H9 (cell line): Measurements from ENCODE around the gene KCNMB2. TPM values are rescaled to one million over a fixed set of nuclear protein-coding genes. Genes with fewer than 3 reads are reported as not detected.

Source experiments
- DNase-seq: peaks from one replicate; pipeline ENCODE4 v3.0.0-alpha.2; 2017
- H2AFZ ChIP-seq: one replicate; pipeline ENCODE4 v1.6.1; 2013; ENCODE audit warnings: mild to moderate bottlenecking, low read length, control low read depth, moderate library complexity
- H2AK5ac ChIP-seq: 2 replicates; pipeline ENCODE4 v1.6.1; 2013; ENCODE audit warnings: low read length, control low read depth, mixed read lengths; ENCODE audit not compliant: insufficient read length
- H2BK120ac ChIP-seq: one replicate; pipeline ENCODE4 v1.6.1; 2013; ENCODE audit warnings: low read depth, mild to moderate bottlenecking, low read length, control low read depth, inconsistent platforms; ENCODE audit not compliant: poor library complexity, severe bottlenecking
- H2BK12ac ChIP-seq: 2 replicates; pipeline ENCODE4 v1.6.1; 2013; ENCODE audit warnings: low read length, control low read depth, mixed read lengths, low read depth; ENCODE audit not compliant: insufficient read length
- H2BK15ac ChIP-seq: 2 replicates; pipeline ENCODE4 v1.6.1; 2013; ENCODE audit warnings: low read depth, low read length, control low read depth
- H2BK20ac ChIP-seq: one replicate; pipeline ENCODE4 v1.6.1; 2013; ENCODE audit warnings: low read depth, mild to moderate bottlenecking, low read length, control low read depth, inconsistent platforms; ENCODE audit not compliant: poor library complexity, severe bottlenecking
- H2BK5ac ChIP-seq: 2 replicates; pipeline ENCODE4 v1.6.1; 2013; ENCODE audit warnings: low read length, control low read depth, mixed read lengths; ENCODE audit not compliant: insufficient read length
- H3K14ac ChIP-seq: 2 replicates; pipeline ENCODE4 v1.6.1; 2013; ENCODE audit warnings: low read length, control low read depth; ENCODE audit not compliant: insufficient read depth
- H3K18ac ChIP-seq: 2 replicates; pipeline ENCODE4 v1.6.1; 2013; ENCODE audit warnings: low read depth, mild to moderate bottlenecking, mixed read lengths, low read length, control low read depth; ENCODE audit not compliant: insufficient read length
- H3K23ac ChIP-seq: 2 replicates; pipeline ENCODE4 v1.6.1; 2013; ENCODE audit warnings: low read length, control low read depth, mixed read lengths, low read depth; ENCODE audit not compliant: insufficient read length
- H3K23me2 ChIP-seq: 2 replicates; pipeline ENCODE4 v1.6.1; 2013; ENCODE audit warnings: low read depth, mild to moderate bottlenecking, mixed read lengths, low read length, control low read depth; ENCODE audit not compliant: insufficient read length, poor library complexity, severe bottlenecking
- H3K27ac ChIP-seq: 2 replicates; pipeline ENCODE4 v1.5.1; 2013; ENCODE audit warnings: low read length, control low read depth, mixed read lengths, low read depth; ENCODE audit not compliant: insufficient read length
- H3K27me3 ChIP-seq: 2 replicates; pipeline ENCODE4 v1.6.1; 2013; ENCODE audit warnings: low read length, control low read depth, inconsistent platforms; ENCODE audit not compliant: insufficient read depth
- H3K4ac ChIP-seq: 2 replicates; pipeline ENCODE4 v1.6.1; 2013; ENCODE audit warnings: low read depth, mild to moderate bottlenecking, control low read depth, inconsistent platforms, low read length, moderate library complexity
- H3K4me1 ChIP-seq: 2 replicates; pipeline ENCODE4 v1.6.1; 2013; ENCODE audit warnings: low read length, control low read depth, inconsistent platforms; ENCODE audit not compliant: insufficient read depth
- H3K4me2 ChIP-seq: 2 replicates; pipeline ENCODE4 v1.6.1; 2013; ENCODE audit warnings: low read length, control low read depth, mixed read lengths; ENCODE audit not compliant: insufficient read length, insufficient read depth
- H3K56ac ChIP-seq: 2 replicates; pipeline ENCODE4 v1.6.1; 2013; ENCODE audit warnings: low read depth, mild to moderate bottlenecking, mixed read lengths, low read length, control low read depth; ENCODE audit not compliant: insufficient read length
- H3K79me1 ChIP-seq: 2 replicates; pipeline ENCODE4 v1.6.1; 2013; ENCODE audit warnings: low read depth, mild to moderate bottlenecking, moderate library complexity, low read length, control low read depth, inconsistent platforms; ENCODE audit not compliant: insufficient read depth, poor library complexity, severe bottlenecking
- H3K79me2 ChIP-seq: 2 replicates; pipeline ENCODE4 v1.6.1; 2013; ENCODE audit warnings: low read length, control low read depth, inconsistent platforms; ENCODE audit not compliant: insufficient read depth
- H3K9ac ChIP-seq: 2 replicates; pipeline ENCODE4 v1.6.1; 2013; ENCODE audit warnings: low read length, control low read depth, mixed read lengths; ENCODE audit not compliant: insufficient read length; ENCODE audit errors: extremely low read depth
- H3K9me3 ChIP-seq: one replicate; pipeline ENCODE4 v1.6.1; 2013; ENCODE audit warnings: low read depth, low read length, inconsistent platforms; ENCODE audit not compliant: control insufficient read depth
- H3T11ph ChIP-seq: one replicate; pipeline ENCODE4 v1.6.1; 2013; ENCODE audit warnings: mild to moderate bottlenecking, low read length, control low read depth, inconsistent platforms
- H4K20me1 ChIP-seq: one replicate; pipeline ENCODE4 v1.6.1; 2013; ENCODE audit not compliant: control insufficient read depth, insufficient read length, insufficient read depth
- H4K5ac ChIP-seq: 2 replicates; pipeline ENCODE4 v1.6.1; 2013; ENCODE audit warnings: low read depth, mild to moderate bottlenecking, mixed read lengths, low read length, control low read depth; ENCODE audit not compliant: insufficient read length
- H4K8ac ChIP-seq: replicated peaks from 2 replicates; pipeline ENCODE4 v1.6.1; 2013; ENCODE audit warnings: low read length, control low read depth, mixed read lengths, low read depth; ENCODE audit not compliant: insufficient read length
- H4K91ac ChIP-seq: 2 replicates; pipeline ENCODE4 v1.6.1; 2013; ENCODE audit warnings: low read depth, mild to moderate bottlenecking, moderate library complexity, mixed read lengths, low read length, control low read depth; ENCODE audit not compliant: insufficient read length
- H3K27ac Mint-ChIP-seq, 3 experiments: 2 replicates in 2 of 3; 3 replicates in 1 of 3; pipeline ENCODE4 v1.8.0; 2020 to 2021; ENCODE audit warnings: mixed read lengths in 3 of 3, mild to moderate bottlenecking in 1 of 3, moderate library complexity in 1 of 3
- H3K27me3 Mint-ChIP-seq: 2 replicates; pipeline ENCODE4 v1.8.0; 2021; ENCODE audit warnings: low read depth, mild to moderate bottlenecking, moderate library complexity, mixed read lengths
- H3K36me3 Mint-ChIP-seq, 3 experiments: 2 replicates in 2 of 3; 3 replicates in 1 of 3; pipeline ENCODE4 v1.8.0; 2020 to 2021; ENCODE audit warnings: low read depth in 3 of 3, mixed read lengths in 3 of 3; ENCODE audit not compliant: insufficient read depth in 1 of 3
- H3K4me1 Mint-ChIP-seq, 2 experiments: 2 replicates each; pipeline ENCODE4 v1.8.0; 2020; ENCODE audit warnings: mixed read lengths in 2 of 2
- H3K4me3 Mint-ChIP-seq, 2 experiments: 2 replicates in 1 of 2; 3 replicates in 1 of 2; pipeline ENCODE4 v1.8.0; 2020 to 2021; ENCODE audit warnings: mild to moderate bottlenecking in 2 of 2, mixed read lengths in 2 of 2, moderate library complexity in 1 of 2
- H3K9me3 Mint-ChIP-seq, 2 experiments: 2 replicates in 1 of 2; 3 replicates in 1 of 2; pipeline ENCODE4 v1.8.0; 2020; ENCODE audit warnings: mild to moderate bottlenecking in 2 of 2, mixed read lengths in 2 of 2, moderate library complexity in 1 of 2
- CTCF ChIP-seq: fragments of 200-600 bp; sonication (generic); conservative IDR thresholded peaks from 3 replicates; pipeline ENCODE4 v1.8.0; 2021; ENCODE audit warnings: antibody characterized with exemption, mild to moderate bottlenecking
- WGBS: extraction: QIAGEN DNeasy Blood & Tissue Kit; methylation state at CpG from one replicate; pipeline ENCODE4 v1.1.7; 2013; ENCODE audit warnings: missing lambda C conversion rate, low lambda C conversion rate, mixed read lengths; ENCODE audit not compliant: insufficient read length; ENCODE audit errors: extremely low coverage; 5-methylcytosine and 5-hydroxymethylcytosine counted together
- total RNA-seq: library from RNA; stranded (reverse); gene quantifications from 2 replicates; pipeline ENCODE4 v1.2.1, GENCODE V29; 2021

The KCNMB2 gene
- total RNA-seq, 1 experiment from 2014 or later, result not detected

DNA sequence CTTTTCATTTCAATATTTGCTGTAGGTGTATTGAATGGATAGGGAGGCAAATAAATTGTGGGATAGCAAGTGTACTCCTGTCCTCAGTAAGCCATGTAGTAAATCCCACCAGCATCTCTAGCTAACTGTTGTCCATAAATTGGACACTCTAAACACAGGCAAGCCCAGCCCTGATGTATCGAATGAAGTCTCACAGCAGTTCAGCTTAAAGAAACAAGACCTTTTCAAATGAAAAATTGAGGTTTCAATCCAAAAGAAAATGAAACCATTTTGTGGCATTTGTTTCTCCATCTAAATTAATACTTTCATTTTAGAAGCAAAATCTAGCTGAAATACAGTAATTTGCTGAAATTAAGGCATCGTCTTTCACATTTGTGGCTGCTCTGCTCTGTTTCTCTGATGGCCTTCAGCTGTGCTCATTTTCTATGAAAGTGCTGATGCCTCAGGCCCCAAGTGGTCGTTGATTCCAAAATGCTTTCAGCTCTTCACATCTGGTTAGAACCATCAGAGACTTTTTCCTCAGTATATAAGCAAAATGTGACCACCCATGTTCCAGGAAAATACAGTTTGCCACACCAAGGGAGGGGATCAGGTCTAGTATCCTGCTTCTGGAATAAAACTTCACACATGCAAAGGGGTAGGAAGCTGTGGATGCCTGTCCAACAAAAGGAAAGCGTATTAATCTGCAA lies 290.3 kb downstream of the KCNMB2 start:
- Mint-ChIP-seq H3K4me3 (no peak overlapping the region), H3K27me3 (no peaks in the 10 kb centered on the region), H3K27ac (no peak overlapping the region; a peak in 1 of 7 replicates), H3K36me3 (no peaks in the 10 kb centered on the region; a peak in 2 of 7 replicates), H3K9me3 (no peaks in the 10 kb centered on the region; a peak in 1 of 5 replicates), H3K4me1 (peaks cover 21 to 22% of the 10 kb centered on the region in 2 experiments)
- no peak overlapping the region for H2BK15ac ChIP-seq
- no peaks in the 10 kb centered on the region for H3K79me2 ChIP-seq
- no peak overlapping the region for H2BK20ac ChIP-seq
- H4K8ac ChIP-seq, result no peak overlapping the region
- no peaks in the 10 kb centered on the region for H3K27me3 ChIP-seq
- H2AFZ ChIP-seq, result no peak overlapping the region
- H3K9me3 ChIP-seq, result no peaks in the 10 kb centered on the region
- H4K91ac ChIP-seq, result no peak overlapping the region
- TF ChIP-seq CTCF, result no peak
- peaks cover 3% of the 10 kb centered on the region; the same call in 1 of the 2 replicates for H3K4me1 ChIP-seq
- no peaks in the 10 kb centered on the region for H3K23me2 ChIP-seq
- H4K5ac ChIP-seq, result no peak overlapping the region
- H3K56ac ChIP-seq, result no peak overlapping the region
- no peak overlapping the region for H2BK5ac ChIP-seq
- DNase-seq, result no peak
- H3K27ac ChIP-seq, result no peak overlapping the region
- H2BK120ac ChIP-seq, result no peak overlapping the region
- no peak overlapping the region for H3K18ac ChIP-seq
- no peak overlapping the region for H3K9ac ChIP-seq
- no peak overlapping the region for H3T11ph ChIP-seq
- H3K23ac ChIP-seq, result no peak overlapping the region
- no CpG with 5 or more reads among the region's 4 CpGs for WGBS
- no peak overlapping the region for H3K4ac ChIP-seq
- no peak overlapping the region for H3K4me2 ChIP-seq
- no peak overlapping the region for H3K14ac ChIP-seq
- no peak overlapping the region for H2AK5ac ChIP-seq
- H2BK12ac ChIP-seq, result no peak overlapping the region
- no peaks in the 10 kb centered on the region for H4K20me1 ChIP-seq
- no peaks in the 10 kb centered on the region for H3K79me1 ChIP-seq
